GM12878 (cell line): ENCODE measurements around the gene ARID4B.
"Not testable (repeated sequence)": the region's sequence is repeated elsewhere in the genome, so short reads cannot be mapped to it uniquely, and the experiment has no call there.

Source experiments
- ASH2L ChIP-seq: fragments of 300-600, 200-600 bp; sonication (generic); IDR thresholded peaks from 2 replicates; pipeline ENCODE4 v1.6.1; 2017; ENCODE audit warnings: low read depth, mild to moderate bottlenecking, borderline replicate concordance
- BCL11A ChIP-seq: IDR thresholded peaks from 2 replicates; pipeline ENCODE4 v1.6.1; 2011; ENCODE audit warnings: low read depth, low read length
- EZH2 ChIP-seq: IDR thresholded peaks from 2 replicates; pipeline ENCODE4 v1.6.1; 2012; ENCODE audit warnings: low read depth, mild to moderate bottlenecking, control low read depth, inconsistent platforms, low read length, borderline replicate concordance; ENCODE audit not compliant: control insufficient read depth
- IKZF2 ChIP-seq, 2 experiments: fragments of 450-650 bp; IDR thresholded peaks; 2 replicates each; pipeline ENCODE4 v1.6.1; 2017; ENCODE audit warnings: mild to moderate bottlenecking in 2 of 2, moderate library complexity in 2 of 2
- POLR2AphosphoS2 ChIP-seq: IDR thresholded peaks from 2 replicates; pipeline ENCODE4 v1.6.1; 2011; ENCODE audit warnings: low read depth, mild to moderate bottlenecking, low read length, improper control_type of control experiment, moderate library complexity
- SPI1 ChIP-seq: IDR thresholded peaks from 2 replicates; pipeline ENCODE4 v1.6.1; 2011; ENCODE audit warnings: low read depth, mild to moderate bottlenecking, low read length, moderate library complexity, borderline replicate concordance; ENCODE audit not compliant: insufficient read depth
- STAT1 ChIP-seq: fragments of 450-650 bp; conservative IDR thresholded peaks from 2 replicates; pipeline ENCODE4 v1.6.1; 2014; ENCODE audit warnings: antibody characterized with exemption, mild to moderate bottlenecking
- ZZZ3 ChIP-seq: IDR thresholded peaks from 2 replicates; pipeline ENCODE4 v1.6.1; 2011; ENCODE audit warnings: low read depth; ENCODE audit not compliant: control insufficient read depth, insufficient read length
- TF ChIP-seq, protein P1 (sequence below), 3 experiments: IDR thresholded peaks in 2 of 3; conservative IDR thresholded peaks in 1 of 3; 2 replicates each; pipeline ENCODE4 v1.5.1; 2011; ENCODE audit warnings: low read depth in 3 of 3, low read length in 3 of 3, mild to moderate bottlenecking in 3 of 3, control low read depth in 2 of 3, moderate library complexity in 2 of 3, inconsistent platforms in 1 of 3, mixed read lengths in 1 of 3; ENCODE audit not compliant: control insufficient read depth in 2 of 3, insufficient read depth in 1 of 3; ENCODE audit errors: extremely low read depth in 1 of 3
- TF ChIP-seq, protein P2 (sequence below): IDR thresholded peaks from 2 replicates; pipeline ENCODE4 v1.6.1; 2012; ENCODE audit warnings: mild to moderate bottlenecking, low read depth, low read length

DNA sequence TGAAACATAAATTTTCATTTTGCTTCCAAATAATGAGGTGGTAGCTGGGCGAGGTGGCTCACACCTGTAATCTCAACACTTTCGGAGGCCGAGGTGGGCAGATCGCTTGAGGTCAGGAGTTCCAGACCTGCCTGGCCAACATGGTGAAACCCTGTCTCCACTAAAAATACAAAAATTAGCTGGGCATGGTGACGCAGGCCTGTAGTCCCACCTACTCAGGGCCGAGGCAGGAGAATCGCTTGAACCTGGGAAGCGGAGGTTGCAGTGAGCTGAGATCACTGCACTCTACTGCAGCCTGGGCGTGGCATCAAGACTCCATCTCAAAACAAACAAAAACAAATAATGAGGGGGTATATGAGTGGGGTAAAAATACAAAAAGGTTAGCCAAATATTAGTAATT is 168.0 kb downstream of the ARID4B start:
- TF ChIP-seq SPI1; POLR2AphosphoS2; STAT1; IKZF2 (IDR thresholded peaks at IDR 0.05); ASH2L; ZZZ3; BCL11A; EZH2: not testable (repeated sequence)
- TF ChIP-seq, protein P1, sequence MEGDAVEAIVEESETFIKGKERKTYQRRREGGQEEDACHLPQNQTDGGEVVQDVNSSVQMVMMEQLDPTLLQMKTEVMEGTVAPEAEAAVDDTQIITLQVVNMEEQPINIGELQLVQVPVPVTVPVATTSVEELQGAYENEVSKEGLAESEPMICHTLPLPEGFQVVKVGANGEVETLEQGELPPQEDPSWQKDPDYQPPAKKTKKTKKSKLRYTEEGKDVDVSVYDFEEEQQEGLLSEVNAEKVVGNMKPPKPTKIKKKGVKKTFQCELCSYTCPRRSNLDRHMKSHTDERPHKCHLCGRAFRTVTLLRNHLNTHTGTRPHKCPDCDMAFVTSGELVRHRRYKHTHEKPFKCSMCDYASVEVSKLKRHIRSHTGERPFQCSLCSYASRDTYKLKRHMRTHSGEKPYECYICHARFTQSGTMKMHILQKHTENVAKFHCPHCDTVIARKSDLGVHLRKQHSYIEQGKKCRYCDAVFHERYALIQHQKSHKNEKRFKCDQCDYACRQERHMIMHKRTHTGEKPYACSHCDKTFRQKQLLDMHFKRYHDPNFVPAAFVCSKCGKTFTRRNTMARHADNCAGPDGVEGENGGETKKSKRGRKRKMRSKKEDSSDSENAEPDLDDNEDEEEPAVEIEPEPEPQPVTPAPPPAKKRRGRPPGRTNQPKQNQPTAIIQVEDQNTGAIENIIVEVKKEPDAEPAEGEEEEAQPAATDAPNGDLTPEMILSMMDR (IDR thresholded peaks at IDR 0.05 in 2 of 3, conservative IDR thresholded peaks at IDR 0.05 in 1 of 3; ENCODE audit: control insufficient read depth in 2 of 3, extremely low read depth in 1 of 3, insufficient read depth in 1 of 3, low read depth in 3 of 3, low read length in 3 of 3), result not testable (repeated sequence)
- TF ChIP-seq, protein P2, sequence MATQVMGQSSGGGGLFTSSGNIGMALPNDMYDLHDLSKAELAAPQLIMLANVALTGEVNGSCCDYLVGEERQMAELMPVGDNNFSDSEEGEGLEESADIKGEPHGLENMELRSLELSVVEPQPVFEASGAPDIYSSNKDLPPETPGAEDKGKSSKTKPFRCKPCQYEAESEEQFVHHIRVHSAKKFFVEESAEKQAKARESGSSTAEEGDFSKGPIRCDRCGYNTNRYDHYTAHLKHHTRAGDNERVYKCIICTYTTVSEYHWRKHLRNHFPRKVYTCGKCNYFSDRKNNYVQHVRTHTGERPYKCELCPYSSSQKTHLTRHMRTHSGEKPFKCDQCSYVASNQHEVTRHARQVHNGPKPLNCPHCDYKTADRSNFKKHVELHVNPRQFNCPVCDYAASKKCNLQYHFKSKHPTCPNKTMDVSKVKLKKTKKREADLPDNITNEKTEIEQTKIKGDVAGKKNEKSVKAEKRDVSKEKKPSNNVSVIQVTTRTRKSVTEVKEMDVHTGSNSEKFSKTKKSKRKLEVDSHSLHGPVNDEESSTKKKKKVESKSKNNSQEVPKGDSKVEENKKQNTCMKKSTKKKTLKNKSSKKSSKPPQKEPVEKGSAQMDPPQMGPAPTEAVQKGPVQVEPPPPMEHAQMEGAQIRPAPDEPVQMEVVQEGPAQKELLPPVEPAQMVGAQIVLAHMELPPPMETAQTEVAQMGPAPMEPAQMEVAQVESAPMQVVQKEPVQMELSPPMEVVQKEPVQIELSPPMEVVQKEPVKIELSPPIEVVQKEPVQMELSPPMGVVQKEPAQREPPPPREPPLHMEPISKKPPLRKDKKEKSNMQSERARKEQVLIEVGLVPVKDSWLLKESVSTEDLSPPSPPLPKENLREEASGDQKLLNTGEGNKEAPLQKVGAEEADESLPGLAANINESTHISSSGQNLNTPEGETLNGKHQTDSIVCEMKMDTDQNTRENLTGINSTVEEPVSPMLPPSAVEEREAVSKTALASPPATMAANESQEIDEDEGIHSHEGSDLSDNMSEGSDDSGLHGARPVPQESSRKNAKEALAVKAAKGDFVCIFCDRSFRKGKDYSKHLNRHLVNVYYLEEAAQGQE, result not testable (repeated sequence)
